ENCODE measurements around the gene BASP1. TPM values are rescaled to one million over a fixed set of nuclear protein-coding genes. Genes with fewer than 3 reads are reported as not detected.

BASP1 gene
- total and polyA plus RNA-seq, 2 donors (not counting 1 experiment from before 2014, with no cell fraction given), result 53.0 to 66.4 TPM

GRCh38 chr5:17227868-17228267 is 10.4 kb downstream of the BASP1 start:
- Histone ChIP-seq H3K9ac (ENCODE audit: low read length) (peak overlapping the region; percentile 9), H3K4me1 (ENCODE audit: control insufficient read depth in 2 of 2, insufficient read depth in 2 of 2, low read length in 2 of 2) (peaks cover 50 to 52% of the 10 kb centered on the region in 2 donors), H3K4me3 (ENCODE audit: control extremely low read depth in 1 of 5, extremely low read depth in 1 of 5, insufficient read depth in 1 of 5, low read depth in 2 of 5, low read length in 4 of 5) (no peak overlapping the region), H4K20me1 (ENCODE audit: control insufficient read depth, insufficient read depth, low read length, poor library complexity, severe bottlenecking) (peaks cover 44% of the 10 kb centered on the region), H3K27ac (ENCODE audit: low read length in 2 of 2) (peak overlapping the region in 1 of 2 donors; percentile 69), H2AFZ (ENCODE audit: insufficient read depth, low read depth, low read length, poor library complexity, severe bottlenecking) (no peak overlapping the region), H3K9me3 (ENCODE audit: control extremely low read depth in 1 of 3, control insufficient read depth in 2 of 3, insufficient read depth in 1 of 3, low read length in 2 of 3) (no peaks in the 10 kb centered on the region), H3K4me2 (replicated peaks; ENCODE audit: low read depth, low read length, poor library complexity, severe bottlenecking) (peak overlapping the region; percentile 33), H3K27me3 (replicated peaks in 1 of 4; ENCODE audit: control extremely low read depth in 1 of 4, control insufficient read depth in 3 of 4, insufficient read depth in 4 of 4, low read length in 3 of 4) (no peaks in the 10 kb centered on the region), H3K79me2 (ENCODE audit: control insufficient read depth, insufficient read depth, low read length) (peaks cover 98% of the 10 kb centered on the region), H3K36me3 (replicated peaks in 1 of 2; ENCODE audit: control extremely low read depth in 1 of 2, control insufficient read depth in 1 of 2, extremely low read depth in 1 of 2, insufficient read depth in 2 of 2, low read length in 1 of 2) (peaks cover 3% of the 10 kb centered on the region in 2 experiments)
- peak overlapping the region; percentile 84 for H3K27ac Mint-ChIP-seq
- CTCF ChIA-PET, result interaction anchor here (2.8 kb wide), 1 partner anchor 12 kb away, joined by 10 read pairs; no protein-coding TSS in a partner anchor
- H3K4me1 Mint-ChIP-seq, result peaks cover 82% of the 10 kb centered on the region
- H3K9me3 Mint-ChIP-seq (ENCODE audit: insufficient read depth), result no peaks in the 10 kb centered on the region
- no CpG with 5 or more reads among the region's 1 CpG for WGBS (ENCODE audit: insufficient coverage)
- DNase-seq, result no peak
- H3K27me3 Mint-ChIP-seq, result no peaks in the 10 kb centered on the region
- intact Hi-C loops (cut with micrococcal nuclease), result no loop called here
- POLR2A ChIA-PET, result interaction anchor here (0.8 kb wide), 1 partner anchor 13 kb away, joined by 3 read pairs; no protein-coding TSS in a partner anchor
- peak overlapping the region; percentile 8 for H3K4me3 Mint-ChIP-seq
- TF ChIP-seq, protein P1, sequence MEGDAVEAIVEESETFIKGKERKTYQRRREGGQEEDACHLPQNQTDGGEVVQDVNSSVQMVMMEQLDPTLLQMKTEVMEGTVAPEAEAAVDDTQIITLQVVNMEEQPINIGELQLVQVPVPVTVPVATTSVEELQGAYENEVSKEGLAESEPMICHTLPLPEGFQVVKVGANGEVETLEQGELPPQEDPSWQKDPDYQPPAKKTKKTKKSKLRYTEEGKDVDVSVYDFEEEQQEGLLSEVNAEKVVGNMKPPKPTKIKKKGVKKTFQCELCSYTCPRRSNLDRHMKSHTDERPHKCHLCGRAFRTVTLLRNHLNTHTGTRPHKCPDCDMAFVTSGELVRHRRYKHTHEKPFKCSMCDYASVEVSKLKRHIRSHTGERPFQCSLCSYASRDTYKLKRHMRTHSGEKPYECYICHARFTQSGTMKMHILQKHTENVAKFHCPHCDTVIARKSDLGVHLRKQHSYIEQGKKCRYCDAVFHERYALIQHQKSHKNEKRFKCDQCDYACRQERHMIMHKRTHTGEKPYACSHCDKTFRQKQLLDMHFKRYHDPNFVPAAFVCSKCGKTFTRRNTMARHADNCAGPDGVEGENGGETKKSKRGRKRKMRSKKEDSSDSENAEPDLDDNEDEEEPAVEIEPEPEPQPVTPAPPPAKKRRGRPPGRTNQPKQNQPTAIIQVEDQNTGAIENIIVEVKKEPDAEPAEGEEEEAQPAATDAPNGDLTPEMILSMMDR (IDR thresholded peaks at IDR 0.05), result no peak
- no peak for TF ChIP-seq EZH2 (IDR thresholded peaks at IDR 0.05; ENCODE audit: borderline replicate concordance, insufficient read depth, low read depth, low read length, poor library complexity, severe bottlenecking)
- no peak for ATAC-seq (ENCODE audit: low read depth)

GRCh38 chr5:17228821-17229291 is 11.4 kb downstream of the BASP1 start:
- Mint-ChIP-seq H3K27me3 (no peaks in the 10 kb centered on the region), H3K4me1 (peaks cover 80% of the 10 kb centered on the region), H3K9me3 (ENCODE audit: insufficient read depth) (no peaks in the 10 kb centered on the region), H3K4me3 (peak overlapping the region; percentile 75), H3K27ac (peak overlapping the region; percentile 84)
- Histone ChIP-seq H3K36me3 (replicated peaks in 1 of 2; ENCODE audit: control extremely low read depth in 1 of 2, control insufficient read depth in 1 of 2, extremely low read depth in 1 of 2, insufficient read depth in 2 of 2, low read length in 1 of 2) (peaks cover 3 to 6% of the 10 kb centered on the region in 2 experiments), H3K27me3 (replicated peaks in 1 of 4; ENCODE audit: control extremely low read depth in 1 of 4, control insufficient read depth in 3 of 4, insufficient read depth in 4 of 4, low read length in 3 of 4) (no peaks in the 10 kb centered on the region), H2AFZ (ENCODE audit: insufficient read depth, low read depth, low read length, poor library complexity, severe bottlenecking) (no peak overlapping the region), H3K27ac (ENCODE audit: low read length in 2 of 2) (peak overlapping the region; percentile 14 to 69), H3K4me1 (ENCODE audit: control insufficient read depth in 2 of 2, insufficient read depth in 2 of 2, low read length in 2 of 2) (peaks cover 45 to 47% of the 10 kb centered on the region in 2 donors), H3K4me3 (ENCODE audit: control extremely low read depth in 1 of 5, extremely low read depth in 1 of 5, insufficient read depth in 1 of 5, low read depth in 2 of 5, low read length in 4 of 5) (no peak overlapping the region), H4K20me1 (ENCODE audit: control insufficient read depth, insufficient read depth, low read length, poor library complexity, severe bottlenecking) (peaks cover 48% of the 10 kb centered on the region), H3K9me3 (ENCODE audit: control extremely low read depth in 1 of 3, control insufficient read depth in 2 of 3, insufficient read depth in 1 of 3, low read length in 2 of 3) (no peaks in the 10 kb centered on the region), H3K4me2 (replicated peaks; ENCODE audit: low read depth, low read length, poor library complexity, severe bottlenecking) (peak overlapping the region; percentile 33), H3K9ac (ENCODE audit: low read length) (peak overlapping the region; percentile 9), H3K79me2 (ENCODE audit: control insufficient read depth, insufficient read depth, low read length) (peaks cover 98% of the 10 kb centered on the region)
- TF ChIP-seq EZH2 (IDR thresholded peaks at IDR 0.05; ENCODE audit: borderline replicate concordance, insufficient read depth, low read depth, low read length, poor library complexity, severe bottlenecking), result no peak
- TF ChIP-seq, protein P1 (IDR thresholded peaks at IDR 0.05), result no peak
- ChIA-PET CTCF (interaction anchor here (2.8 kb wide), 1 partner anchor 13 kb away, joined by 10 read pairs; no protein-coding TSS in a partner anchor), POLR2A (no interaction called here)
- DNase-seq, result no peak
- WGBS (ENCODE audit: insufficient coverage), result 38% methylated on average over 2 of the region's 3 CpGs
- no peak for ATAC-seq (ENCODE audit: low read depth)
- intact Hi-C loops (cut with micrococcal nuclease), result no loop called here

All from B cell (primary cell).